Loucy (cell line): ENCODE results near the gene EOMES.
A peak's percentile ranks its signal among the peaks of the same experiment; 100 is the strongest.

Source experiments
- EZH2phosphoT487 ChIP-seq: fragments of 200-600 bp; IDR thresholded peaks from 2 replicates; pipeline ENCODE4 v1.6.1; 2018; ENCODE audit warnings: antibody characterized with exemption, mild to moderate bottlenecking, moderate library complexity, borderline replicate concordance
- TF ChIP-seq, protein P1 (sequence below): fragments of 200-600 bp; sonication (generic); conservative IDR thresholded peaks from 2 replicates; pipeline ENCODE4 v1.5.1; 2014; ENCODE audit warnings: mild to moderate bottlenecking, antibody characterized with exemption, low read length

- TF ChIP-seq, protein P1, sequence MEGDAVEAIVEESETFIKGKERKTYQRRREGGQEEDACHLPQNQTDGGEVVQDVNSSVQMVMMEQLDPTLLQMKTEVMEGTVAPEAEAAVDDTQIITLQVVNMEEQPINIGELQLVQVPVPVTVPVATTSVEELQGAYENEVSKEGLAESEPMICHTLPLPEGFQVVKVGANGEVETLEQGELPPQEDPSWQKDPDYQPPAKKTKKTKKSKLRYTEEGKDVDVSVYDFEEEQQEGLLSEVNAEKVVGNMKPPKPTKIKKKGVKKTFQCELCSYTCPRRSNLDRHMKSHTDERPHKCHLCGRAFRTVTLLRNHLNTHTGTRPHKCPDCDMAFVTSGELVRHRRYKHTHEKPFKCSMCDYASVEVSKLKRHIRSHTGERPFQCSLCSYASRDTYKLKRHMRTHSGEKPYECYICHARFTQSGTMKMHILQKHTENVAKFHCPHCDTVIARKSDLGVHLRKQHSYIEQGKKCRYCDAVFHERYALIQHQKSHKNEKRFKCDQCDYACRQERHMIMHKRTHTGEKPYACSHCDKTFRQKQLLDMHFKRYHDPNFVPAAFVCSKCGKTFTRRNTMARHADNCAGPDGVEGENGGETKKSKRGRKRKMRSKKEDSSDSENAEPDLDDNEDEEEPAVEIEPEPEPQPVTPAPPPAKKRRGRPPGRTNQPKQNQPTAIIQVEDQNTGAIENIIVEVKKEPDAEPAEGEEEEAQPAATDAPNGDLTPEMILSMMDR: peak; percentile 51
- TF ChIP-seq EZH2phosphoT487: no peak
Observed at GRCh38 chr3:27721717-27722564, at the start of gene EOMES.
